H9 (cell line): ENCODE results near the gene GGCT. TPM values are rescaled to one million over a fixed set of nuclear protein-coding genes. Genes with fewer than 3 reads are reported as not detected.

ENCODE experiments used
- DNase-seq: peaks from one replicate; pipeline ENCODE4 v3.0.0-alpha.2; 2017
- H2AFZ ChIP-seq: one replicate; pipeline ENCODE4 v1.6.1; 2013; ENCODE audit warnings: mild to moderate bottlenecking, low read length, control low read depth, moderate library complexity
- H2AK5ac ChIP-seq: 2 replicates; pipeline ENCODE4 v1.6.1; 2013; ENCODE audit warnings: low read length, control low read depth, mixed read lengths; ENCODE audit not compliant: insufficient read length
- H2BK120ac ChIP-seq: one replicate; pipeline ENCODE4 v1.6.1; 2013; ENCODE audit warnings: low read depth, mild to moderate bottlenecking, low read length, control low read depth, inconsistent platforms; ENCODE audit not compliant: poor library complexity, severe bottlenecking
- H2BK12ac ChIP-seq: 2 replicates; pipeline ENCODE4 v1.6.1; 2013; ENCODE audit warnings: low read length, control low read depth, mixed read lengths, low read depth; ENCODE audit not compliant: insufficient read length
- H2BK15ac ChIP-seq: 2 replicates; pipeline ENCODE4 v1.6.1; 2013; ENCODE audit warnings: low read depth, low read length, control low read depth
- H2BK20ac ChIP-seq: one replicate; pipeline ENCODE4 v1.6.1; 2013; ENCODE audit warnings: low read depth, mild to moderate bottlenecking, low read length, control low read depth, inconsistent platforms; ENCODE audit not compliant: poor library complexity, severe bottlenecking
- H2BK5ac ChIP-seq: 2 replicates; pipeline ENCODE4 v1.6.1; 2013; ENCODE audit warnings: low read length, control low read depth, mixed read lengths; ENCODE audit not compliant: insufficient read length
- H3K14ac ChIP-seq: 2 replicates; pipeline ENCODE4 v1.6.1; 2013; ENCODE audit warnings: low read length, control low read depth; ENCODE audit not compliant: insufficient read depth
- H3K18ac ChIP-seq: 2 replicates; pipeline ENCODE4 v1.6.1; 2013; ENCODE audit warnings: low read depth, mild to moderate bottlenecking, mixed read lengths, low read length, control low read depth; ENCODE audit not compliant: insufficient read length
- H3K23ac ChIP-seq: 2 replicates; pipeline ENCODE4 v1.6.1; 2013; ENCODE audit warnings: low read length, control low read depth, mixed read lengths, low read depth; ENCODE audit not compliant: insufficient read length
- H3K23me2 ChIP-seq: 2 replicates; pipeline ENCODE4 v1.6.1; 2013; ENCODE audit warnings: low read depth, mild to moderate bottlenecking, mixed read lengths, low read length, control low read depth; ENCODE audit not compliant: insufficient read length, poor library complexity, severe bottlenecking
- H3K27ac ChIP-seq: 2 replicates; pipeline ENCODE4 v1.5.1; 2013; ENCODE audit warnings: low read length, control low read depth, mixed read lengths, low read depth; ENCODE audit not compliant: insufficient read length
- H3K27me3 ChIP-seq: 2 replicates; pipeline ENCODE4 v1.6.1; 2013; ENCODE audit warnings: low read length, control low read depth, inconsistent platforms; ENCODE audit not compliant: insufficient read depth
- H3K4ac ChIP-seq: 2 replicates; pipeline ENCODE4 v1.6.1; 2013; ENCODE audit warnings: low read depth, mild to moderate bottlenecking, control low read depth, inconsistent platforms, low read length, moderate library complexity
- H3K4me1 ChIP-seq: 2 replicates; pipeline ENCODE4 v1.6.1; 2013; ENCODE audit warnings: low read length, control low read depth, inconsistent platforms; ENCODE audit not compliant: insufficient read depth
- H3K4me2 ChIP-seq: 2 replicates; pipeline ENCODE4 v1.6.1; 2013; ENCODE audit warnings: low read length, control low read depth, mixed read lengths; ENCODE audit not compliant: insufficient read length, insufficient read depth
- H3K56ac ChIP-seq: 2 replicates; pipeline ENCODE4 v1.6.1; 2013; ENCODE audit warnings: low read depth, mild to moderate bottlenecking, mixed read lengths, low read length, control low read depth; ENCODE audit not compliant: insufficient read length
- H3K79me1 ChIP-seq: 2 replicates; pipeline ENCODE4 v1.6.1; 2013; ENCODE audit warnings: low read depth, mild to moderate bottlenecking, moderate library complexity, low read length, control low read depth, inconsistent platforms; ENCODE audit not compliant: insufficient read depth, poor library complexity, severe bottlenecking
- H3K79me2 ChIP-seq: 2 replicates; pipeline ENCODE4 v1.6.1; 2013; ENCODE audit warnings: low read length, control low read depth, inconsistent platforms; ENCODE audit not compliant: insufficient read depth
- H3K9ac ChIP-seq: 2 replicates; pipeline ENCODE4 v1.6.1; 2013; ENCODE audit warnings: low read length, control low read depth, mixed read lengths; ENCODE audit not compliant: insufficient read length; ENCODE audit errors: extremely low read depth
- H3K9me3 ChIP-seq: one replicate; pipeline ENCODE4 v1.6.1; 2013; ENCODE audit warnings: low read depth, low read length, inconsistent platforms; ENCODE audit not compliant: control insufficient read depth
- H3T11ph ChIP-seq: one replicate; pipeline ENCODE4 v1.6.1; 2013; ENCODE audit warnings: mild to moderate bottlenecking, low read length, control low read depth, inconsistent platforms
- H4K20me1 ChIP-seq: one replicate; pipeline ENCODE4 v1.6.1; 2013; ENCODE audit not compliant: control insufficient read depth, insufficient read length, insufficient read depth
- H4K5ac ChIP-seq: 2 replicates; pipeline ENCODE4 v1.6.1; 2013; ENCODE audit warnings: low read depth, mild to moderate bottlenecking, mixed read lengths, low read length, control low read depth; ENCODE audit not compliant: insufficient read length
- H4K8ac ChIP-seq: replicated peaks from 2 replicates; pipeline ENCODE4 v1.6.1; 2013; ENCODE audit warnings: low read length, control low read depth, mixed read lengths, low read depth; ENCODE audit not compliant: insufficient read length
- H4K91ac ChIP-seq: 2 replicates; pipeline ENCODE4 v1.6.1; 2013; ENCODE audit warnings: low read depth, mild to moderate bottlenecking, moderate library complexity, mixed read lengths, low read length, control low read depth; ENCODE audit not compliant: insufficient read length
- H3K27ac Mint-ChIP-seq, 3 experiments: 2 replicates in 2 of 3; 3 replicates in 1 of 3; pipeline ENCODE4 v1.8.0; 2020 to 2021; ENCODE audit warnings: mixed read lengths in 3 of 3, mild to moderate bottlenecking in 1 of 3, moderate library complexity in 1 of 3
- H3K27me3 Mint-ChIP-seq: 2 replicates; pipeline ENCODE4 v1.8.0; 2021; ENCODE audit warnings: low read depth, mild to moderate bottlenecking, moderate library complexity, mixed read lengths
- H3K36me3 Mint-ChIP-seq, 3 experiments: 2 replicates in 2 of 3; 3 replicates in 1 of 3; pipeline ENCODE4 v1.8.0; 2020 to 2021; ENCODE audit warnings: low read depth in 3 of 3, mixed read lengths in 3 of 3; ENCODE audit not compliant: insufficient read depth in 1 of 3
- H3K4me1 Mint-ChIP-seq, 2 experiments: 2 replicates each; pipeline ENCODE4 v1.8.0; 2020; ENCODE audit warnings: mixed read lengths in 2 of 2
- H3K4me3 Mint-ChIP-seq, 2 experiments: 2 replicates in 1 of 2; 3 replicates in 1 of 2; pipeline ENCODE4 v1.8.0; 2020 to 2021; ENCODE audit warnings: mild to moderate bottlenecking in 2 of 2, mixed read lengths in 2 of 2, moderate library complexity in 1 of 2
- H3K9me3 Mint-ChIP-seq, 2 experiments: 2 replicates in 1 of 2; 3 replicates in 1 of 2; pipeline ENCODE4 v1.8.0; 2020; ENCODE audit warnings: mild to moderate bottlenecking in 2 of 2, mixed read lengths in 2 of 2, moderate library complexity in 1 of 2
- WGBS: extraction: QIAGEN DNeasy Blood & Tissue Kit; methylation state at CpG from one replicate; pipeline ENCODE4 v1.1.7; 2013; ENCODE audit warnings: missing lambda C conversion rate, low lambda C conversion rate, mixed read lengths; ENCODE audit not compliant: insufficient read length; ENCODE audit errors: extremely low coverage; 5-methylcytosine and 5-hydroxymethylcytosine counted together
- total RNA-seq: library from RNA; stranded (reverse); gene quantifications from 2 replicates; pipeline ENCODE4 v1.2.1, GENCODE V29; 2021
- TF ChIP-seq, protein P1 (sequence below): fragments of 200-600 bp; sonication (generic); conservative IDR thresholded peaks from 3 replicates; pipeline ENCODE4 v1.8.0; 2021; ENCODE audit warnings: antibody characterized with exemption, mild to moderate bottlenecking

Gene GGCT
- total RNA-seq, 1 experiment from 2014 or later, result 84.9 TPM

DNA sequence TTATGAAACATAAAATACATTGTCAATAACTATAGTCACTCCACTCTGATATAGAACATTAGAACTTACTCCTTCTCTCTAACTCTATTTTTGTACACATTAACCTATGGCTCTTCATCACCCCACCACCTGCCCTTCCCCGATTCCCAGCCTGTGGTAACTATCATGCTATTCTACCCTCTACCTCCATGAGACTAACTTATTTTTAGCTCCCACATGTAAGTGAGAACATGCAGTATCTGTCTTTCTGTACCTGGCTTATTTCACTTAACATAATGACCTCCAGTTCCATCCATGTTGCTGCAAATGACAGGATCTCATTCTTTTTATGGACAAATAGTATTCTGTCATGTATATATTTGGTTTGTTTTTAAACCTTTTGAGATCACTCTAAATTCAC is 17.3 kb downstream of the GGCT start:
- Histone ChIP-seq H3K79me1 (no peaks in the 10 kb centered on the region), H3K18ac (no peak overlapping the region), H2AK5ac (no peak overlapping the region), H3K14ac (no peak overlapping the region), H4K91ac (no peak overlapping the region), H2BK15ac (no peak overlapping the region), H4K20me1 (no peaks in the 10 kb centered on the region), H2BK12ac (no peak overlapping the region), H4K5ac (no peak overlapping the region), H2BK5ac (no peak overlapping the region), H3K4me1 (no peaks in the 10 kb centered on the region), H2BK120ac (no peak overlapping the region), H2AFZ (no peak overlapping the region), H3K23ac (no peak overlapping the region), H3K56ac (no peak overlapping the region), H3K79me2 (no peaks in the 10 kb centered on the region), H3K9ac (no peak overlapping the region), H3K27me3 (no peaks in the 10 kb centered on the region), H3K23me2 (no peaks in the 10 kb centered on the region), H3K4me2 (no peak overlapping the region), H3K27ac (no peak overlapping the region), H3K9me3 (no peaks in the 10 kb centered on the region), H2BK20ac (no peak overlapping the region), H4K8ac (no peak overlapping the region), H3T11ph (no peak overlapping the region), H3K4ac (no peak overlapping the region)
- WGBS, result no CpG with 5 or more reads among the region's 1 CpG
- TF ChIP-seq, protein P1, sequence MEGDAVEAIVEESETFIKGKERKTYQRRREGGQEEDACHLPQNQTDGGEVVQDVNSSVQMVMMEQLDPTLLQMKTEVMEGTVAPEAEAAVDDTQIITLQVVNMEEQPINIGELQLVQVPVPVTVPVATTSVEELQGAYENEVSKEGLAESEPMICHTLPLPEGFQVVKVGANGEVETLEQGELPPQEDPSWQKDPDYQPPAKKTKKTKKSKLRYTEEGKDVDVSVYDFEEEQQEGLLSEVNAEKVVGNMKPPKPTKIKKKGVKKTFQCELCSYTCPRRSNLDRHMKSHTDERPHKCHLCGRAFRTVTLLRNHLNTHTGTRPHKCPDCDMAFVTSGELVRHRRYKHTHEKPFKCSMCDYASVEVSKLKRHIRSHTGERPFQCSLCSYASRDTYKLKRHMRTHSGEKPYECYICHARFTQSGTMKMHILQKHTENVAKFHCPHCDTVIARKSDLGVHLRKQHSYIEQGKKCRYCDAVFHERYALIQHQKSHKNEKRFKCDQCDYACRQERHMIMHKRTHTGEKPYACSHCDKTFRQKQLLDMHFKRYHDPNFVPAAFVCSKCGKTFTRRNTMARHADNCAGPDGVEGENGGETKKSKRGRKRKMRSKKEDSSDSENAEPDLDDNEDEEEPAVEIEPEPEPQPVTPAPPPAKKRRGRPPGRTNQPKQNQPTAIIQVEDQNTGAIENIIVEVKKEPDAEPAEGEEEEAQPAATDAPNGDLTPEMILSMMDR, result no peak
- peaks cover 14 to 23% of the 10 kb centered on the region in 2 experiments for H3K9me3 Mint-ChIP-seq
- peaks cover 6 to 10% of the 10 kb centered on the region in 2 experiments; a peak in 3 of 4 replicates for H3K4me1 Mint-ChIP-seq
- no peak overlapping the region for H3K27ac Mint-ChIP-seq
- DNase-seq, result no peak
- H3K36me3 Mint-ChIP-seq, result peaks cover 5 to 12% (median 7%) of the 10 kb centered on the region in 3 experiments; a peak in 5 of 7 replicates
- H3K4me3 Mint-ChIP-seq, result no peak overlapping the region
- H3K27me3 Mint-ChIP-seq, result peaks cover 8% of the 10 kb centered on the region
